NCI-H82 (cell line): ENCODE data around the gene ALOX12.

ENCODE experiments used
- DNase-seq: peaks from one replicate; lab custom pipeline; 2025; lab: John Stamatoyannopoulos, UW

Gene ALOX12

GRCh38 chr17:7021993-7022778, 26.3 kb downstream of the ALOX12 start:
- peak; percentile 83 for DNase-seq

- no peak for DNase-seq
Measured at GRCh38 chr17:7022781-7023571, 27.1 kb downstream of the ALOX12 start, which contains the start of gene BCL6B. Gene BCL6B, plus strand, starts transcription at chr17:7023050. Its CDS starts 622 bp downstream, at chr17:7023672.

GRCh38 chr17:7023576-7024401, 27.9 kb downstream of the ALOX12 start:
- DNase-seq, result peak; percentile 84

- DNase-seq, result no peak
Measured at GRCh38 chr17:7024402-7024785, 28.5 kb downstream of the ALOX12 start.

GRCh38 chr17:7025245-7025644, 29.4 kb downstream of the ALOX12 start:
- no peak for DNase-seq

GRCh38 chr17:7026471-7027115, 30.7 kb downstream of the ALOX12 start:
- no peak for DNase-seq

- DNase-seq, result no peak
Measured at GRCh38 chr17:7027335-7027734, 31.5 kb downstream of the ALOX12 start.

GRCh38 chr17:7029096-7029495, 33.2 kb downstream of the ALOX12 start:
- no peak for DNase-seq

GRCh38 chr17:7029659-7030058, 33.8 kb downstream of the ALOX12 start:
- no peak for DNase-seq

GRCh38 chr17:7034955-7035590, 39.2 kb downstream of the ALOX12 start:
- DNase-seq, result no peak

GRCh38 chr17:7035591-7036368, 39.9 kb downstream of the ALOX12 start, which contains the start of gene SLC16A13:
Gene SLC16A13, plus strand, starts transcription at chr17:7036015. Its CDS starts 368 bp downstream, at chr17:7036383.
- peak; percentile 90 for DNase-seq

- peak; percentile 39 for DNase-seq
Measured at GRCh38 chr17:7038025-7038862, 42.4 kb downstream of the ALOX12 start.

- no peak for DNase-seq
Measured at GRCh38 chr17:7039832-7040231, 44.0 kb downstream of the ALOX12 start.

GRCh38 chr17:7041607-7042500, 46.0 kb downstream of the ALOX12 start:
- no peak for DNase-seq

- DNase-seq, result no peak
Measured at GRCh38 chr17:7042501-7043181, 46.8 kb downstream of the ALOX12 start.

GRCh38 chr17:7043182-7043496, 47.3 kb downstream of the ALOX12 start:
- no peak for DNase-seq

- peak; percentile 79 for DNase-seq
Measured at GRCh38 chr17:7043497-7044198, 47.8 kb downstream of the ALOX12 start, which contains the start of gene SLC16A11. Gene SLC16A11, minus strand, starts transcription at chr17:7044092. Its CDS starts 579 bp downstream, at chr17:7043513.
